IMR-90 (cell line): ENCODE results near the gene ELL2. TPM values are rescaled to one million over a fixed set of nuclear protein-coding genes. Genes with fewer than 3 reads are reported as not detected.

Experiments used
- ATAC-seq: fragments of 200-7000 bp; cut with Tn5 transposase; 2 replicates; pipeline ENCODE4 v1.9.1; 2020; ENCODE audit warnings: low read depth, mild to moderate bottlenecking, moderate library complexity
- BruUV-seq: library from RNA; stranded (reverse); fragments of 400-500 nt; replicated peaks from 2 replicates; lab custom pipeline; 2021; lab: Mats Ljungman, UMichigan
- CTCF ChIA-PET: fragments of 300-600 bp; formaldehyde crosslinking; extraction: SDS; loops from one replicate; lab custom pipeline; 2021; ENCODE audit warnings: antibody characterized with exemption; lab: Yijun Ruan, JAX
- POLR2A ChIA-PET: fragments of 300-600 bp; sonication (Branson Sonifier 250); formaldehyde crosslinking; loops from one replicate; lab custom pipeline; 2022; ENCODE audit warnings: antibody characterized with exemption; ENCODE audit not compliant: unreplicated experiment; lab: Charles Lee
- DNase-seq: peaks from one replicate; pipeline ENCODE4 v3.0.0; 2013
- H2AFZ ChIP-seq: replicated peaks from 2 replicates; pipeline ENCODE3; 2013; ENCODE audit warnings: low read length, mild to moderate bottlenecking; ENCODE audit not compliant: poor library complexity
- H2AK5ac ChIP-seq: 2 replicates; pipeline ENCODE4 v1.6.1; 2013; ENCODE audit warnings: low read depth, low read length, inconsistent platforms
- H2AK9ac ChIP-seq: replicated peaks from 2 replicates; pipeline ENCODE3; 2013; ENCODE audit warnings: mild to moderate bottlenecking, low read depth, low read length, moderate library complexity; ENCODE audit not compliant: poor library complexity
- H2BK120ac ChIP-seq: 2 replicates; pipeline ENCODE4 v1.6.1; 2013; ENCODE audit warnings: low read depth, low read length, inconsistent platforms
- H2BK15ac ChIP-seq: 3 replicates; pipeline ENCODE4 v1.6.1; 2013; ENCODE audit warnings: low read depth, low read length, inconsistent platforms
- H2BK20ac ChIP-seq: 2 replicates; pipeline ENCODE4 v1.6.1; 2013; ENCODE audit warnings: low read depth, mild to moderate bottlenecking, inconsistent platforms, low read length, moderate library complexity
- H2BK5ac ChIP-seq: 2 replicates; pipeline ENCODE4 v1.6.1; 2013; ENCODE audit warnings: mild to moderate bottlenecking, low read depth, low read length, inconsistent platforms; ENCODE audit not compliant: poor library complexity, severe bottlenecking
- H3K14ac ChIP-seq: replicated peaks from 2 replicates; pipeline ENCODE4 v1.6.1; 2013; ENCODE audit warnings: low read depth, low read length, inconsistent platforms
- H3K18ac ChIP-seq: 2 replicates; pipeline ENCODE4 v1.6.1; 2013; ENCODE audit warnings: low read depth, low read length, control low read depth
- H3K23ac ChIP-seq: 2 replicates; pipeline ENCODE4 v1.6.1; 2013; ENCODE audit warnings: low read depth, low read length, inconsistent platforms
- H3K27ac ChIP-seq: 2 replicates; pipeline ENCODE4 v1.5.1; 2013; ENCODE audit warnings: mild to moderate bottlenecking, control low read depth, low read length; ENCODE audit not compliant: insufficient read depth
- H3K27me3 ChIP-seq: 2 replicates; pipeline ENCODE4 v1.6.1; 2013; ENCODE audit warnings: low read length; ENCODE audit not compliant: control insufficient read depth, insufficient read depth
- H3K36me3 ChIP-seq: 2 replicates; pipeline ENCODE4 v1.6.1; 2013; ENCODE audit warnings: low read length, mixed read lengths; ENCODE audit not compliant: control insufficient read depth, insufficient read depth
- H3K4ac ChIP-seq: 2 replicates; pipeline ENCODE4 v1.6.1; 2013; ENCODE audit warnings: low read depth, low read length, inconsistent platforms
- H3K4me1 ChIP-seq: 2 replicates; pipeline ENCODE4 v1.6.1; 2013; ENCODE audit warnings: low read length, mixed read lengths; ENCODE audit not compliant: control insufficient read depth, insufficient read depth
- H3K4me2 ChIP-seq: 2 replicates; pipeline ENCODE4 v1.6.1; 2013; ENCODE audit warnings: low read depth, mild to moderate bottlenecking, control low read depth, low read length, moderate library complexity
- H3K4me3 ChIP-seq: 2 replicates; pipeline ENCODE4 v1.5.1; 2013; ENCODE audit warnings: low read depth, mild to moderate bottlenecking, control low read depth, low read length, moderate library complexity; ENCODE audit not compliant: insufficient read depth
- H3K56ac ChIP-seq: 2 replicates; pipeline ENCODE4 v1.6.1; 2013; ENCODE audit warnings: low read length, inconsistent platforms; ENCODE audit not compliant: insufficient read depth; ENCODE audit errors: extremely low read depth
- H3K79me1 ChIP-seq, 2 experiments: 2 replicates each; pipeline ENCODE4 v1.6.1; 2013; ENCODE audit warnings: low read length in 2 of 2, inconsistent platforms in 1 of 2, low read depth in 1 of 2
- H3K9ac ChIP-seq: 2 replicates; pipeline ENCODE4 v1.6.1; 2013; ENCODE audit warnings: low read depth, low read length, control low read depth
- H3K9me1 ChIP-seq: 2 replicates; pipeline ENCODE4 v1.6.1; 2013; ENCODE audit warnings: low read length, inconsistent platforms; ENCODE audit not compliant: insufficient read depth
- H3K9me3 ChIP-seq: 2 replicates; pipeline ENCODE4 v1.6.1; 2013; ENCODE audit warnings: low read length; ENCODE audit not compliant: control insufficient read depth, insufficient read depth
- H4K20me1 ChIP-seq: 2 replicates; pipeline ENCODE4 v1.6.1; 2013; ENCODE audit warnings: low read length, inconsistent platforms; ENCODE audit not compliant: insufficient read depth
- H4K5ac ChIP-seq: 2 replicates; pipeline ENCODE4 v1.6.1; 2013; ENCODE audit warnings: mild to moderate bottlenecking, low read depth, low read length, control low read depth
- H4K8ac ChIP-seq, 2 experiments: 2 replicates each; pipeline ENCODE4 v1.6.1; 2013; ENCODE audit warnings: low read depth in 2 of 2, low read length in 2 of 2, control low read depth in 1 of 2, inconsistent platforms in 1 of 2
- H4K91ac ChIP-seq: 2 replicates; pipeline ENCODE4 v1.6.1; 2013; ENCODE audit warnings: low read depth, low read length, inconsistent platforms; ENCODE audit not compliant: insufficient read depth
- BHLHE40 ChIP-seq: fragments of 150-350 bp; IDR thresholded peaks from 2 replicates; pipeline ENCODE4 v1.6.1; 2016; ENCODE audit warnings: mild to moderate bottlenecking, low read depth, low read length
- CEBPB ChIP-seq: IDR thresholded peaks from 2 replicates; pipeline ENCODE4 v1.6.1; 2012; ENCODE audit warnings: low read depth, low read length, improper control_type of control experiment
- CHD1 ChIP-seq: IDR thresholded peaks from 2 replicates; pipeline ENCODE4 v1.6.1; 2012; ENCODE audit warnings: low read depth, low read length, improper control_type of control experiment
- FOS ChIP-seq: fragments of 150-350 bp; IDR thresholded peaks from 2 replicates; pipeline ENCODE4 v1.6.1; 2016; ENCODE audit warnings: low read depth, low read length
- MAFK ChIP-seq: IDR thresholded peaks from 2 replicates; pipeline ENCODE4 v1.6.1; 2012; ENCODE audit warnings: low read depth, low read length, improper control_type of control experiment
- MAZ ChIP-seq: IDR thresholded peaks from 2 replicates; pipeline ENCODE4 v1.6.1; 2012; ENCODE audit warnings: low read depth, mild to moderate bottlenecking, low read length, improper control_type of control experiment, moderate library complexity, borderline replicate concordance
- MXI1 ChIP-seq: IDR thresholded peaks from 2 replicates; pipeline ENCODE4 v1.6.1; 2012; ENCODE audit warnings: low read depth, mild to moderate bottlenecking, low read length, moderate library complexity, borderline replicate concordance
- NFE2L2 ChIP-seq: fragments of 150-350 bp; IDR thresholded peaks from 2 replicates; pipeline ENCODE4 v1.6.1; 2016; ENCODE audit warnings: low read depth, mild to moderate bottlenecking, low read length
- POLR2A ChIP-seq: IDR thresholded peaks from 2 replicates; pipeline ENCODE4 v1.6.1; 2012; ENCODE audit warnings: mild to moderate bottlenecking, low read depth, low read length
- RAD21 ChIP-seq: IDR thresholded peaks from 2 replicates; pipeline ENCODE4 v1.6.1; 2012; ENCODE audit warnings: low read length, improper control_type of control experiment
- RCOR1 ChIP-seq: IDR thresholded peaks from 2 replicates; pipeline ENCODE4 v1.6.1; 2012; ENCODE audit warnings: mild to moderate bottlenecking, low read length, improper control_type of control experiment; ENCODE audit not compliant: insufficient replicate concordance
- RFX5 ChIP-seq: IDR thresholded peaks from 2 replicates; pipeline ENCODE4 v1.8.0; 2012; ENCODE audit warnings: low read depth, mild to moderate bottlenecking, low read length, moderate library complexity
- SMC3 ChIP-seq: fragments of 150-350 bp; IDR thresholded peaks from 2 replicates; pipeline ENCODE4 v1.6.1; 2016; ENCODE audit warnings: low read depth, mild to moderate bottlenecking, antibody characterized with exemption, low read length, moderate library complexity
- dilution Hi-C: fragments of 300-500 bp; cut with HindIII; formaldehyde crosslinking; loops from one replicate; pipeline ENCODE4 v1.14.3; 2018; ENCODE audit warnings: low sequenced_read_pairs; ENCODE audit not compliant: unreplicated experiment
- in situ Hi-C: fragments of 300-500 bp; cut with MboI; formaldehyde crosslinking; loops from 3 replicates; pipeline ENCODE4 v1.14.3; 2019; ENCODE audit warnings: low sequenced_read_pairs, inconsistent platforms, mixed read lengths
- intact Hi-C: fragments of 100-400 bp; cut with micrococcal nuclease; formaldehyde crosslinking; loops from 2 replicates; pipeline ENCODE4 v1.10.0; 2022
- polyA plus RNA-seq, 3 experiments: library from polyadenylated mRNA; depleted of rRNA; stranded (reverse); fragments of >200 nt; gene quantifications; 2 replicates each; pipeline ENCODE4 v1.2.3, GENCODE V29; 2012; ENCODE audit warnings: low replicate concordance in 1 of 3
- total RNA-seq: library from RNA; depleted of rRNA; stranded (reverse); fragments of >200 nt; gene quantifications from 2 replicates; pipeline ENCODE4 v1.2.3, GENCODE V29; 2012
- TF ChIP-seq, protein P1 (sequence below): conservative IDR thresholded peaks from 2 replicates; pipeline ENCODE4 v1.5.1; 2012; ENCODE audit warnings: mild to moderate bottlenecking, low read depth, low read length, improper control_type of control experiment
- TF ChIP-seq, protein P2 (sequence below): fragments of 150-350 bp; IDR thresholded peaks from 2 replicates; pipeline ENCODE4 v1.6.1; 2016; ENCODE audit warnings: low read depth, mild to moderate bottlenecking, low read length, moderate library complexity, borderline replicate concordance
- TF ChIP-seq, protein P3 (sequence below): fragments of 150-350 bp; IDR thresholded peaks from 2 replicates; pipeline ENCODE4 v1.6.1; 2017; ENCODE audit warnings: mild to moderate bottlenecking, antibody characterized with exemption, low read length, low read depth

ELL2 gene
- total and polyA plus RNA-seq, 2 of the 4 experiments (the other 2 are of a cell fraction), result 61.4 to 92.5 TPM

DNA sequence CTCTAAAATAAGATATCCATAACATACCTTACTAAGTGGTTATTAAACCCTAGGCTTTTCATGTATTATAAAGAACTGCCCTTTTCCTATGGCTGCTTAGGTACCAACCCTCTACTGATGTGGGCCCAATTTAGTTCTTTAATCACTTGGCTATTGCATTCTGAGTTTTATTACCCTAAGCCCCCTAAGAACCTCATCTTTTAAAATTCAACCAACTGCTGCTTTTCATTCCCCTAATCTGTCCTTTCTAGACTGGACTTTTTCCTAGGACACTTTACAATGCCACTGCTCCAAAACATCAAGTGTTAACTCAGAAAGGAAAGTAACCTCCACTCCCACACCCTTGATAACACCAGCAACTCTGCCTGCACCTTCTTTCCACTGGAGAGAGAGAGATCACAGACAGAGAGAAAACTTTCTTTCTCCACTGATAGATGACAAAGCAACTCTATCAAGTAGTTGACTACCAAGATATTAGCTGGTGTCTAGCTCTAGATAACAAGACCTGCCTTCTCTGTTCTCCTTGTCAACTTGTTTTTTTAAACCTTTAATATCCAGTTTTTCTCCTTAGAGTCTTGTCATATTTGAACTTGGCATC is 27.3 kb downstream of the ELL2 start:
- dilution Hi-C loops, result no loop called here
- peaks cover 23% of the 10 kb centered on the region for H3K4me1 ChIP-seq
- no peak overlapping the region for H3K4ac ChIP-seq
- H2BK15ac ChIP-seq, result no peak overlapping the region
- H2BK20ac ChIP-seq, result no peak overlapping the region; the same call in 1 of the 2 replicates
- no peak overlapping the region for H2BK120ac ChIP-seq
- POLR2A ChIA-PET, result no interaction called here
- H4K20me1 ChIP-seq, result peaks cover 89% of the 10 kb centered on the region
- peak overlapping the region; percentile 43; the same call in 1 of the 2 replicates for H3K14ac ChIP-seq
- no peak for TF ChIP-seq FOS
- no peak for TF ChIP-seq SMC3
- no peak for TF ChIP-seq MXI1
- no peak for TF ChIP-seq POLR2A
- no peak for TF ChIP-seq RAD21
- no peak for TF ChIP-seq RCOR1
- TF ChIP-seq, protein P1, sequence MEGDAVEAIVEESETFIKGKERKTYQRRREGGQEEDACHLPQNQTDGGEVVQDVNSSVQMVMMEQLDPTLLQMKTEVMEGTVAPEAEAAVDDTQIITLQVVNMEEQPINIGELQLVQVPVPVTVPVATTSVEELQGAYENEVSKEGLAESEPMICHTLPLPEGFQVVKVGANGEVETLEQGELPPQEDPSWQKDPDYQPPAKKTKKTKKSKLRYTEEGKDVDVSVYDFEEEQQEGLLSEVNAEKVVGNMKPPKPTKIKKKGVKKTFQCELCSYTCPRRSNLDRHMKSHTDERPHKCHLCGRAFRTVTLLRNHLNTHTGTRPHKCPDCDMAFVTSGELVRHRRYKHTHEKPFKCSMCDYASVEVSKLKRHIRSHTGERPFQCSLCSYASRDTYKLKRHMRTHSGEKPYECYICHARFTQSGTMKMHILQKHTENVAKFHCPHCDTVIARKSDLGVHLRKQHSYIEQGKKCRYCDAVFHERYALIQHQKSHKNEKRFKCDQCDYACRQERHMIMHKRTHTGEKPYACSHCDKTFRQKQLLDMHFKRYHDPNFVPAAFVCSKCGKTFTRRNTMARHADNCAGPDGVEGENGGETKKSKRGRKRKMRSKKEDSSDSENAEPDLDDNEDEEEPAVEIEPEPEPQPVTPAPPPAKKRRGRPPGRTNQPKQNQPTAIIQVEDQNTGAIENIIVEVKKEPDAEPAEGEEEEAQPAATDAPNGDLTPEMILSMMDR, result no peak
- TF ChIP-seq RFX5, result no peak
- TF ChIP-seq, protein P2, sequence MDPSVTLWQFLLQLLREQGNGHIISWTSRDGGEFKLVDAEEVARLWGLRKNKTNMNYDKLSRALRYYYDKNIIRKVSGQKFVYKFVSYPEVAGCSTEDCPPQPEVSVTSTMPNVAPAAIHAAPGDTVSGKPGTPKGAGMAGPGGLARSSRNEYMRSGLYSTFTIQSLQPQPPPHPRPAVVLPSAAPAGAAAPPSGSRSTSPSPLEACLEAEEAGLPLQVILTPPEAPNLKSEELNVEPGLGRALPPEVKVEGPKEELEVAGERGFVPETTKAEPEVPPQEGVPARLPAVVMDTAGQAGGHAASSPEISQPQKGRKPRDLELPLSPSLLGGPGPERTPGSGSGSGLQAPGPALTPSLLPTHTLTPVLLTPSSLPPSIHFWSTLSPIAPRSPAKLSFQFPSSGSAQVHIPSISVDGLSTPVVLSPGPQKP, result no peak
- TF ChIP-seq BHLHE40, result no peak
- TF ChIP-seq, protein P3, sequence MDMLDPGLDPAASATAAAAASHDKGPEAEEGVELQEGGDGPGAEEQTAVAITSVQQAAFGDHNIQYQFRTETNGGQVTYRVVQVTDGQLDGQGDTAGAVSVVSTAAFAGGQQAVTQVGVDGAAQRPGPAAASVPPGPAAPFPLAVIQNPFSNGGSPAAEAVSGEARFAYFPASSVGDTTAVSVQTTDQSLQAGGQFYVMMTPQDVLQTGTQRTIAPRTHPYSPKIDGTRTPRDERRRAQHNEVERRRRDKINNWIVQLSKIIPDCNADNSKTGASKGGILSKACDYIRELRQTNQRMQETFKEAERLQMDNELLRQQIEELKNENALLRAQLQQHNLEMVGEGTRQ, result no peak
- no peak for TF ChIP-seq CEBPB
- no peak for TF ChIP-seq MAZ
- TF ChIP-seq CHD1, result no peak
- TF ChIP-seq MAFK, result no peak
- TF ChIP-seq NFE2L2, result no peak
- peaks cover 35% of the 10 kb centered on the region for H3K36me3 ChIP-seq
- H3K27me3 ChIP-seq, result no peaks in the 10 kb centered on the region
- H4K5ac ChIP-seq, result no peak overlapping the region
- H2AK5ac ChIP-seq, result no peak overlapping the region
- H4K91ac ChIP-seq, result no peak overlapping the region
- peak overlapping the region; percentile 48 for H3K23ac ChIP-seq
- peak overlapping the region; percentile 44; the same call in 1 of the 2 replicates for H3K18ac ChIP-seq
- DNase-seq, result no peak
- in situ Hi-C loops, result no loop called here
- ATAC-seq, result no peak
- peaks cover 0 to 66% of the 10 kb centered on the region in 2 experiments; a peak in 2 of 4 replicates for H3K79me1 ChIP-seq
- H2AK9ac ChIP-seq, result no peak overlapping the region
- no peak overlapping the region for H3K4me3 ChIP-seq
- peak overlapping the region; percentile 56 for H2BK5ac ChIP-seq
- no peak overlapping the region for H3K56ac ChIP-seq
- intact Hi-C loops, result no loop called here
- no peak overlapping the region for H3K9ac ChIP-seq
- H2AFZ ChIP-seq, result no peak overlapping the region
- no peak overlapping the region; the same call in 1 of the 2 replicates for H3K27ac ChIP-seq
- peak overlapping the region in 1 of 2 experiments; percentile 28; a peak in 2 of 4 replicates for H4K8ac ChIP-seq
- no TSS peak for BruUV-seq
- no peaks in the 10 kb centered on the region for H3K9me3 ChIP-seq
- peak overlapping the region; percentile 70 for H3K4me2 ChIP-seq
- CTCF ChIA-PET, result no interaction called here
- H3K9me1 ChIP-seq, result peaks cover 11% of the 10 kb centered on the region; the same call in 1 of the 2 replicates
